ENCODE data around the gene CPPED1.
A peak's percentile ranks its signal among the peaks of the same experiment; 100 is the strongest.

The CPPED1 gene

DNA sequence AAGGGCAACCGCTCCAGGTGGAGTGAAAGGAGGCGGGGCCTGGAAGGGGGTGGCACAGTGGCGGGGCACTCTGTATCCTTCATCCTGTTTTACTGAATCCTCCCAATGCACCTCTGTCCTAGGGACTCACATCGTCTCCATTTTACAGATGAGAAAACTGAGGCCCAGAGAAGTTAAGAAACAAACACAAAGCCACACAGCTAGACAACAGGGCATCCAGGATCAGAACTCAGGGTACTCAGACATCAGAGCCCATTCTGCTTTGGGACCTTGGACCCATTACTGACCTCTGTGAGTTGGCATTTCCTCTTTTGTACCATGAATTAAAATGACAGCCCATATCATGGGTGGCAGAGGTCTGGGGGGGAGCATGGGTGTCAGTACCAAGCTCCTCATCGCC is 129.2 kb downstream of the CPPED1 start:
- H3K4me3 Mint-ChIP-seq = no peak overlapping the region
- H3K27ac Mint-ChIP-seq = no peak overlapping the region
- ATAC-seq (no peak), DNase-seq (no peak)
- peaks cover 0 to 4% of the 10 kb centered on the region in 2 donors for H3K9me3 Mint-ChIP-seq
- peaks cover 25% of the 10 kb centered on the region for H3K4me1 Mint-ChIP-seq
- no peaks in the 10 kb centered on the region for H3K27me3 Mint-ChIP-seq

DNA sequence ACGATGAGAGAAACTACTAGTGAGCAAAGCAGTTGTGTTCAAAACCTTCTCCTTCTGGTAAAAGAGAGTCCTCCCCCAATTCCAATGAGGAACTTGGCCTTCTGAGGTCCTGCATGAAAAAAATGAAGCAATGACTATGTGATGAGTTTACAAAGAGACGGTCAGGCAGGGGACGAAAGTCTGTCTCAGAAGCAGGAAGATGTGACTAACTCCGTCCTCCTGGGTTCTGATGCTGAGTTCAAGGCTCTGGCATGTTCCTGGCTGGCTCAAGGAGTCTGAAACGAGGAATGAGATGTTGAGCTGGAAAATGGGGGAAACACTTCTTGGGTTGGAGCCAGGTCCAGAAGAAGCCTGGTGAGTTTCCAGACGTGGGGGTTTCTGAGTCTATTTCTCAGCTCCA is 129.6 kb downstream of the CPPED1 start:
- DNase-seq = no peak
- no peak for ATAC-seq
- H3K4me3 Mint-ChIP-seq = no peak overlapping the region
- peaks cover 25% of the 10 kb centered on the region for H3K4me1 Mint-ChIP-seq
- H3K27me3 Mint-ChIP-seq = no peaks in the 10 kb centered on the region
- peak overlapping the region in 1 of 2 donors; percentile 59 for H3K27ac Mint-ChIP-seq
- peaks cover 3 to 8% of the 10 kb centered on the region in 2 donors for H3K9me3 Mint-ChIP-seq

DNA sequence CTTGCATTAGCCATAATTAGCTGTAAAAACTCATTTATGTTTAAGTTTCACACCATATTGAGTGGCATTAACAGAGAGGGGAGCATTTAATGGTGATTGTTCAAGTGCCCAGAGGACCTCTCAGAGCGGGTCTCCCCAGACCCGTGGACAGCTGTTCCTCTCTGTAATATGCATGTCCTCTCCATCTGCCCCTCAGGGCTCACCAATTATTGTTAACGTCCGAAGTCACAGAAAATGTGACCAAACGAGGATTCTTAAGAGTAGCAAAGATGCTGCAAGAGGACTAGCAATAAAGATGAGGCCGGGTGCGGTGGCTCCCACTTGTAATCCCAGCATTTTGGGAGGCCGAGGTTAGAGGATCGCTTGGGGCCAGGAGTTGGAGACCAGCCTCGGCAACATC is 130.2 kb downstream of the CPPED1 start:
- ATAC-seq (no peak), DNase-seq (no peak)
- Mint-ChIP-seq H3K4me1 (peaks cover 25% of the 10 kb centered on the region), H3K9me3 (peaks cover 9 to 14% of the 10 kb centered on the region in 2 donors), H3K4me3 (no peak overlapping the region), H3K27me3 (no peaks in the 10 kb centered on the region), H3K27ac (no peak overlapping the region)

DNA sequence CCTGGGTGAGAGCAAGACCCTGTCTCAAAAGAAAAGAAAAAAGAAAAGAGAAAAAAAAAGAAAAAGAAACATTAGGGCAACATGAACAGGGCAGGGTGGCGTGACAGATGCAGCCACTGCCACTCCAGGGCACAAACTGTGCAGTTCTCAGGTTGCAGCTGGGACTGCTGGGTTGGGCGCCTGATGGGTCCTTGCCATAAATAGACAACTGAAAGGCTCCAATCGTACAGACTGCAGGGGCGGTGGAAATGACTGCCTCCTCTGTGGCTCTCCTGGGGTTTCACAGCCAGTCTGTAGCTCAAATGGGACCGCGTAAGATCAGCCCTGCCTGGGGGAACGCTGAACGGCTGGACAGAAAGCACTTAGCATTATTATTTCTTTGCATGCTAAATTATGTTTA is 130.7 kb downstream of the CPPED1 start:
- DNase-seq (no peak), ATAC-seq (no peak)
- H3K4me1 Mint-ChIP-seq = peaks cover 23% of the 10 kb centered on the region
- H3K9me3 Mint-ChIP-seq = peaks cover 10 to 19% of the 10 kb centered on the region in 2 donors
- no peak overlapping the region for H3K27ac Mint-ChIP-seq
- H3K4me3 Mint-ChIP-seq = no peak overlapping the region
- H3K27me3 Mint-ChIP-seq = no peaks in the 10 kb centered on the region

DNA sequence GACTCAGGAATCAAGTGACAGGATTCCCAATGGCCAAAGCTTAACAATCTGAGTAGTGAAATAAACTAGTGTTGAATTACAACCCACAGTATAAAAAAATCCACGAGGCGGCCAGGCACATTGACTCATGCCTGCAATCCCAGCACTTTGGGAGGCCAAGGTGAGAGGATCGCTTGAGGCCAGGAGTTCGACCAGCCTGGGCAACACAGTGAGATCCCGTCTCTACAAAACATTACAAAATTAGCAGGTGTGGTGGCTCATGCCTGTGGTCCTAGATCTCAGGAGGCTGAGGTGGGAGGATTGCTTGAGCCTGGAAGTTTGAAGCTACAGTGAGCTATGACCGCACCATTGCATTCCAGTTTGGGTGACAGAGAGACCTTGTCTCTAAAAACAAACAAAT is 133.8 kb downstream of the CPPED1 start:
- no peak overlapping the region for H3K4me3 Mint-ChIP-seq
- ATAC-seq = no peak
- DNase-seq = no peak
- no peaks in the 10 kb centered on the region for H3K27me3 Mint-ChIP-seq
- no peaks in the 10 kb centered on the region for H3K4me1 Mint-ChIP-seq
- H3K9me3 Mint-ChIP-seq = peaks cover 16 to 39% of the 10 kb centered on the region in 2 donors
- no peak overlapping the region for H3K27ac Mint-ChIP-seq

DNA sequence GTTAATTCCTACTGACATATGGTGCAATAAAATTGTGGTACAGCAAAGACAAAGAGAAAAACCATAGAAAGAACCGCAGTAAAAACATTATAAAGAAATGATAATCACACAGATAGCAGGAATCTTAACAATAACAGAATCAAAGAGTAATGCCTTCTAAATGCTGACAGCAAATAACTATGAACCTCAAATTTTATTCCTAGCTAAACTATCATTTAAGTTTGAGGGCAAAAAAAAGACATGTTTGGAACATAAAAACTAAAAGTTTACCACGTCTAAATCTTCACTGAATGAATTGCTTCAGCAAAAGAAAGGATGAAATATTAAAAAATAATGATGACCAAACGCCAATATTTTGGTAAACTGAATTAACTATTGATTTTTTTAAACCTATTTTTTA is 135.8 kb downstream of the CPPED1 start:
- Mint-ChIP-seq H3K4me3 (no peak overlapping the region), H3K27me3 (no peaks in the 10 kb centered on the region), H3K27ac (peak overlapping the region in 1 of 2 donors; percentile 9), H3K9me3 (peaks cover 22 to 39% of the 10 kb centered on the region in 2 donors), H3K4me1 (no peaks in the 10 kb centered on the region)
- ATAC-seq (no peak), DNase-seq (no peak)

DNA sequence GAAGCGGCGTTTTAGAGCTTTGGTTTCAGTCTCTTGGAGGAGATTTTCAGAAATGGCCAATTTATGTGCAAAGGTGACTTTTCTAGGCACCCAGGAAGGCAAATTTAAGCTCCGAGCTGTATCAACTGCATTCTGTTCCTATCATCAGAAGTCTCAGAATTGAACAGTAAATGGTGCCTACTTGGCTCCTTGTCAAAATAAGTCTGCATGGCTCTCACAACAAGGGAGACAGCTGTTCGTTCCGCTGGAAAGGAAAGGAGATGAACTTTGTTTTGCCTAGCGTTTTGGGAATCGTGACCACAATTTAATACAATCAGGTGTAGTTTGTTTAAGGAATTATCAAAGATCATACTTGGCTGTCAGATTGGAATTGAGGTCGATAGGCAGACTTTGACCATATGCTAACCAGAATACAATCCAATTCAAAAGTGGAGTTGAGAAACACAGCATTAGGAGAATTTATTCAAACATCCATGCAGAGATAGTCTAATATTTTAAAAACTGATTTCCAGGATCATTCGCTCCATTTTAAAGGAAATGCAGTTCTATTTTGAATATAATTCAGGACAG is 139.4 kb downstream of the CPPED1 start:
- DNase-seq = no peak
- Mint-ChIP-seq H3K4me3 (no peak overlapping the region), H3K4me1 (no peaks in the 10 kb centered on the region), H3K27me3 (no peaks in the 10 kb centered on the region), H3K27ac (no peak overlapping the region), H3K9me3 (peaks cover 21 to 33% of the 10 kb centered on the region in 2 donors)
- no peak for ATAC-seq

DNA sequence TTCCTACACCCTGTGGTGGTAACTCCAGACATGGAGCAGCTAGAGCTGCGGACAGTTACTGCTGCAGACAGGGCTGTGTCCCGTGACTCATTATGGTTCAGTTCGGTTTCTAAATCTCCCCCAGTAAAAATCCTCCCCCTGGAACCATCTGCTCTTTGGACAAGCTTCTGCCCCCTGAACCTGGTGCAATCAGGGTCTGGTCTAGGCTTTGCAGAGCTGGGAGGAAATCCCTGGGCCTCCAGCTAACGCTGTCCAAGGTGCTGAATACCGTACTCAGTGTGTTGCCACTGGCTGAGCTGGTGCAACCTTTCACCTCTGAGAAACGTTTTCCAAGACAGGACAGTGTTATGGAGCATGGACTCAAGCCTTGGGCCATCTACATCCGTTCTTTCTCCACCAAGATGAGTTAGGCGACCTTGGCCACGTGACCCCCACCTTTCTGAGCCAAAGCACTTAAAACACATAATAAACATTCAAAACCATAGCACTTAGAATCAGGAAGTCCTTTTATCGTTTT is 142.0 kb downstream of the CPPED1 start:
- Mint-ChIP-seq H3K27me3 (no peaks in the 10 kb centered on the region), H3K9me3 (peaks cover 14 to 25% of the 10 kb centered on the region in 2 donors), H3K4me3 (no peak overlapping the region), H3K4me1 (no peaks in the 10 kb centered on the region), H3K27ac (no peak overlapping the region)
- ATAC-seq (no peak), DNase-seq (peak in 1 of 2 donors; percentile 18)

DNA sequence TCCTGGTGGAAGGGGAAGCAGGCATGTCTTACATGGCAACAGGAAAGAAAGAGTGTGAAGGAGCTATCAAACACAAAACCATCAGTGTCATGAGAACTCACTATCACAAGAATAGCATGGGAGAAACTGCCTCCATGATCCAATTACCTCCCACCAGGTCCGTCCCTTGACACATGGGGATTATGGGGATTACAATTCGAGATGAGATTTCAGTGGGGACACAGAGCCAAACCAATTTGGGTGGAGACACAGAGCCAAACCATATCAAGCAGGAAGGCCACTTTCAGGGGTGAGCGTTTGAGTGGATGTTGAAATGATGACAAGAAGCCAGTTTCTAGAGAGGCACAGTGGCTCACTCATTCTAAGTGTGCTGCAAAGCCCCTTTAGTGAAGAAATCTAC is 143.8 kb downstream of the CPPED1 start:
- peaks cover 14 to 18% of the 10 kb centered on the region in 2 donors for H3K9me3 Mint-ChIP-seq
- no peaks in the 10 kb centered on the region for H3K4me1 Mint-ChIP-seq
- H3K27ac Mint-ChIP-seq = no peak overlapping the region
- no peaks in the 10 kb centered on the region for H3K27me3 Mint-ChIP-seq
- no peak overlapping the region for H3K4me3 Mint-ChIP-seq
- ATAC-seq = no peak
- no peak for DNase-seq

DNA sequence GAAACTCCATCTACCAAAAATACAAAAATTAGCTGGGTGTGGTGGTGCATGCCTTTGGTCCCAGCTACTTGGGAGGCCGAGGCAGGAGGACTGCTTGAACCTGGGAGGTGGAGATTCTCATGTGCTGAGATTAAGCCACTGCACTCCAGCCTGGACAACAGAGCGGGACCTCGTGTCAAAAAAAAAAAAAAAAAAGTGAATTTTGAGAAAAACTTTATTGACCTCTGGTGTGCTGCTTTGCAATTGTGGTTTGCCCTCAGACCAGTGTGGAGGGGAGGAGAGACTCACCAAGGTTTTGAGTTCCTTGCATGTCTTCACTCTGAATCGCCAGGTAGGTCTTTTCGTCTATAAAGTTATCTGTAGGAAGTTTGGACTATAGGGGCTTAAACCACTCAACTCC is 145.2 kb downstream of the CPPED1 start:
- Mint-ChIP-seq H3K27ac (no peak overlapping the region), H3K4me1 (no peaks in the 10 kb centered on the region), H3K4me3 (no peak overlapping the region), H3K27me3 (peaks cover 6% of the 10 kb centered on the region), H3K9me3 (peaks cover 8 to 18% of the 10 kb centered on the region in 2 donors)
- DNase-seq = no peak
- no peak for ATAC-seq

DNA sequence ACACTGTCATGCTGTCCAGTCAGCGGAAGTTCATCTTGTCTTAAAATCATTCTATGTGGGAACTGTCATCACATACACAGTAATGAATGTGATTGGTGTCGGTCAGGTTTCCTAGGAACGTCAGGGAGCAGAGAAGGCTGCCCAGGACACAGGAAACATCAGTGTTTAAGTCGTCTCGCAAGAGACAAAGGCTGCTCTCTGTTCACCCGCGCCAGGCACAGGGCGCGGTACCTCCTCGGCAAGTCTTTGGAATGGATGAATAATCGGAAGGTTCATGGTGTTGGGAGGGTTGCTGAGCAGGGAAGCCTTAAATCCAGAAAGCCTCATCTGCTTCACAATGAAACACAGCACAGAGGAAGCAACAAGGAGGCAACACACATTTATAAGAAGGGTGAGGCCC is 148.2 kb downstream of the CPPED1 start:
- DNase-seq = no peak
- Mint-ChIP-seq H3K27ac (peak overlapping the region in 1 of 2 donors; percentile 54), H3K4me3 (no peak overlapping the region), H3K27me3 (peaks cover 6% of the 10 kb centered on the region), H3K9me3 (peaks cover 8 to 18% of the 10 kb centered on the region in 2 donors), H3K4me1 (no peaks in the 10 kb centered on the region)
- ATAC-seq = no peak

DNA sequence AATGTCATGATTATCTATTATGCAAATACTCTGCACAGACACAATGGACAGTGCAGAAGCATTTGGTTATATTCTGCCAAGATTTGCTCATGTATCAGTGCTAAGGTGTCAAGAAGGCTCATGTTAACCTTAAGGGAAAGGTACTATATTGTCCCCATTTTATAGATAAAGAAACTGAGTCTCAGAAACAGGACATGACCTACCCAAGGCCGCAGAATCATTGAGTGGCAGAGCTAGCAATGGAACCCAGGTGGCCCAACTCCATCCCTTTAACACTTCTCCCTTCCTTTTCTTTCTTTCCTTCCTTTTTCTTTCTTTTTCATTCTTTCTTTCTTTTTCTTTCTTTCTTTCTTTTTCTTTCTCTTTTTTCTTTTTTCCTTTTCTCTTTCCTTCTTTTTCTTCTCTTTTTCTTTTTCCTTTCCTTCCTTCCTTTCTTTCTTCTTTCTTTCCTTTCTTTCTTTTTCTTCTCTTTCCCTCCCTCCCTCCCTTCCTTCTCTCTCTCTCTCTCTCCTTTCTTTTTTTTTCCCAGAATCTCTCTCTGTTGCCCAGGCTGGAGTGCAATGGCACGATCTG is 149.8 kb downstream of the CPPED1 start:
- Mint-ChIP-seq H3K4me3 (no peak overlapping the region), H3K9me3 (peaks cover 8 to 16% of the 10 kb centered on the region in 2 donors), H3K27ac (no peak overlapping the region), H3K4me1 (no peaks in the 10 kb centered on the region), H3K27me3 (peaks cover 6% of the 10 kb centered on the region)
- no peak for ATAC-seq
- DNase-seq = no peak

DNA sequence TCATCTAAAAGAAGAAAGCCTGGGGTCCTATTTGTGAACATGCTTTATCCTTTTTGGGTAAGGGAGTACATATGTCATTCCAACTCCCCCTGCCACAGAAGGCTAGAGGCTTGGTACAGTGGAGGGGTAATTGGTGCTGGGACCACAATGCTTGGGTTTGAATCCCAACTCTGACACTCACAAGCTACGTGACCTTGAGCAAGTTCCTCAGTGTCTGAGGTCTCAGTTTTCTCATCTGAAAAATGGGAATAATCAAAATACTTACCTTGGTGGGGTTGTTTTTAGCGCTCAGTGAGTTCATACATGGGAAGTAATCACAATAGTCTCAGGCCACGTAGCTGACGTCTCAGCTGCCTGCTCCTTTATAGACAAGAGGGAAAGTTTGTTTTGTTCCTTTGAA is 150.8 kb downstream of the CPPED1 start:
- H3K9me3 Mint-ChIP-seq = peaks cover 4 to 14% of the 10 kb centered on the region in 2 donors
- H3K27ac Mint-ChIP-seq = no peak overlapping the region
- DNase-seq = no peak
- peaks cover 2% of the 10 kb centered on the region for H3K4me1 Mint-ChIP-seq
- peaks cover 6% of the 10 kb centered on the region for H3K27me3 Mint-ChIP-seq
- no peak overlapping the region for H3K4me3 Mint-ChIP-seq
- no peak for ATAC-seq

DNA sequence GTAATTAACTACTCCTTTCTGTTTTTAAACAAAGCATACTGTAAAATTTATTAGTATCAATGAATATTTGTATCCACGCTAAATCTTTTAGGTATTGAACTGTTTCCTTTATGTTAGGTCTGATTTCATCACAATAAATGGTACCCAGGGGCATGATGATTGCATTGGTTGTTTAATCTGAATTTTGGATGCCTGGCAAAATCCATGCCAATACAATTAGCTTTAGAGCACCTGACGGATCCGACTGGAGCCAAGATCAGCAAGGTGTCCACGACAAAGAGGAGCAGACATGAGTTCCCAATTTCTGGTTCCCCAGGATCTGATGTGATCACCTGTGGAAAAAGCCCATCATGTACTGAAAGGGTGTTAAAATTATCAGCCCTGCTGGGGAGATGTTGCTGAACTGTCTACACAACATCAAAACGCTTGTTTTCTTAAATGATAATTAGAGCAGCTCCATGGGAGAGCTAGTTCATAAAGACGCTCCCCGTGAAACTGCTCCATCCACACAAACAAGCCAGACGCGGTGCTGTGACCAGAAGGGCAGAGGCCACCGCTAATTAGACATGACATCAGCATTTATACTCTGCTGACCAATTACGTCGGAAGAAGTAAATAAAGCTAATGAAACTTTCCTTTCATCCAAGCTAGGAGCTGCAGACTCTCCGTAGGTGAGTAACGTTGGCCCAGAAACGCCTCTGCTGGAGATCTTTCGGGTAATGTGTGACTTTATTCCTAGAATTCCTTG is 151.7 kb downstream of the CPPED1 start:
- Mint-ChIP-seq H3K27ac (peak overlapping the region in 1 of 2 donors; percentile 26), H3K9me3 (peaks cover 0 to 15% of the 10 kb centered on the region in 2 donors), H3K4me3 (no peak overlapping the region), H3K27me3 (peaks cover 6% of the 10 kb centered on the region), H3K4me1 (peaks cover 12% of the 10 kb centered on the region)
- no peak for DNase-seq
- no peak for ATAC-seq

DNA sequence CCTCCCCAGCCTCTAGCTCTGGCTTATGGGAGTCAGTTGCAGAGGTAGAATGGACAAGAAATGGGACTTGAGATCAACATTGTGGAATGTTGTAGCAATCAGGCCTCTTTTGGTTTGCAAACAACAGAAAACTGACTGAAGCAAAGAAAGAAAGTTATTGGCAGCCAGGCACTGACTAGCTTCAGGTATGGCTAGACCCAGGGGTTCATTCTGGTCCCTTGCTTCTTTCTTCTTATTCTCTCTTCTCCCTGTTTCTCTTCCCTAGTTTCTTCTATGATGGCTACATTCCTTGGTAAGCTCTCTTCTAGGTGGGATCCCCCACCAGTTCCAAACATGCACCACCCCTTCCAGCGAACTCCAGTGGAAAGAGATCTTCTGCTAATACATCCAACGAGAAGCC is 154.3 kb downstream of the CPPED1 start:
- Mint-ChIP-seq H3K27ac (peak overlapping the region in 1 of 2 donors; percentile 38), H3K4me3 (no peak overlapping the region)

More for the DNA sequence above, 154.3 kb downstream of the CPPED1 start:
- Mint-ChIP-seq H3K9me3 (peaks cover 0 to 15% of the 10 kb centered on the region in 2 donors), H3K27me3 (peaks cover 2% of the 10 kb centered on the region), H3K4me1 (peaks cover 24% of the 10 kb centered on the region)
- DNase-seq = no peak
- no peak for ATAC-seq
